Measurements from ENCODE around the gene BAZ1A. TPM values are rescaled to one million over a fixed set of nuclear protein-coding genes. Genes with fewer than 3 reads are reported as not detected.

The BAZ1A gene
- total and polyA plus RNA-seq, 7 donors = 7.5 to 28.3 (median 15.4) TPM

- H3K4me1 ChIP-seq = peaks cover 37% of the 10 kb centered on the region
- TF ChIP-seq CTCF (IDR thresholded peaks at IDR 0.05) = no peak
- peaks cover 4 to 16% of the 10 kb centered on the region in 2 donors for H3K36me3 ChIP-seq (ENCODE audit: insufficient read depth in 1 of 2, low read depth in 1 of 2)
- no peaks in the 10 kb centered on the region for H3K27me3 ChIP-seq (ENCODE audit: insufficient read depth in 3 of 3, low read length in 2 of 3)
- intact Hi-C loops (cut with DNase I) = no loop called here
- H3K4me3 ChIP-seq = peak overlapping the region; percentile 87
- DNase-seq = no peak
- 25 to 30% (median 27%) methylated on average over 4 of the region's 4 CpGs for WGBS, 3 donors
- no peaks in the 10 kb centered on the region for H3K9me3 ChIP-seq
- H3K27ac ChIP-seq = peak overlapping the region; percentile 98
- no peak for ATAC-seq
Observed at GRCh38 chr14:34711796-34712712, 163.1 kb downstream of the BAZ1A start.

GRCh38 chr14:34711169-34711568 lies 164.0 kb downstream of the BAZ1A start:
- no peak for DNase-seq
- 16 to 23% (median 17%) methylated on average over 3 of the region's 3 CpGs for WGBS, 3 donors
- intact Hi-C loops (cut with DNase I) = no loop called here
- peaks cover 37% of the 10 kb centered on the region for H3K4me1 ChIP-seq
- no peaks in the 10 kb centered on the region for H3K9me3 ChIP-seq
- peak; percentile 57 to 61 (median 60) for ATAC-seq
- no peaks in the 10 kb centered on the region for H3K27me3 ChIP-seq (ENCODE audit: insufficient read depth in 3 of 3, low read length in 2 of 3)
- peak overlapping the region; percentile 87 for H3K4me3 ChIP-seq
- no peak for TF ChIP-seq CTCF (IDR thresholded peaks at IDR 0.05)
- H3K36me3 ChIP-seq (ENCODE audit: insufficient read depth in 1 of 2, low read depth in 1 of 2) = peaks cover 4 to 16% of the 10 kb centered on the region in 2 donors
- H3K27ac ChIP-seq = peak overlapping the region; percentile 98

- Histone ChIP-seq H3K27me3 (ENCODE audit: insufficient read depth in 3 of 3, low read length in 2 of 3) (no peaks in the 10 kb centered on the region), H3K36me3 (ENCODE audit: insufficient read depth in 1 of 2, low read depth in 1 of 2) (peaks cover 4 to 16% of the 10 kb centered on the region in 2 donors), H3K27ac (peak overlapping the region; percentile 98), H3K9me3 (no peaks in the 10 kb centered on the region), H3K4me1 (peaks cover 37% of the 10 kb centered on the region), H3K4me3 (peak overlapping the region; percentile 87)
- DNase-seq (no peak), ATAC-seq (no peak)
- 11 to 27% (median 24%) methylated on average over 2 of the region's 2 CpGs for WGBS, 3 donors
- no peak for TF ChIP-seq CTCF (IDR thresholded peaks at IDR 0.05)
- intact Hi-C loops (cut with DNase I) = no loop called here
Observed at GRCh38 chr14:34710744-34711143, 164.4 kb downstream of the BAZ1A start.

GRCh38 chr14:34710006-34710405 lies 165.2 kb downstream of the BAZ1A start:
- DNase-seq (no peak), ATAC-seq (no peak)
- Histone ChIP-seq H3K4me3 (peak overlapping the region; percentile 87), H3K9me3 (no peaks in the 10 kb centered on the region), H3K27me3 (ENCODE audit: insufficient read depth in 3 of 3, low read length in 2 of 3) (no peaks in the 10 kb centered on the region), H3K4me1 (peaks cover 37% of the 10 kb centered on the region), H3K36me3 (ENCODE audit: insufficient read depth in 1 of 2, low read depth in 1 of 2) (peaks cover 4 to 16% of the 10 kb centered on the region in 2 donors), H3K27ac (peak overlapping the region; percentile 98)
- 13 to 26% (median 19%) methylated on average over 1 of the region's 1 CpG for WGBS, 3 donors
- intact Hi-C loops (cut with DNase I) = no loop called here
- no peak for TF ChIP-seq CTCF (IDR thresholded peaks at IDR 0.05)
